H9 (cell line): ENCODE measurements around the gene B3GNT7. TPM values are rescaled to one million over a fixed set of nuclear protein-coding genes. Genes with fewer than 3 reads are reported as not detected.

Experiments
- DNase-seq: peaks from one replicate; pipeline ENCODE4 v3.0.0-alpha.2; 2017
- H2AFZ ChIP-seq: one replicate; pipeline ENCODE4 v1.6.1; 2013; ENCODE audit warnings: mild to moderate bottlenecking, low read length, control low read depth, moderate library complexity
- H2AK5ac ChIP-seq: 2 replicates; pipeline ENCODE4 v1.6.1; 2013; ENCODE audit warnings: low read length, control low read depth, mixed read lengths; ENCODE audit not compliant: insufficient read length
- H2BK120ac ChIP-seq: one replicate; pipeline ENCODE4 v1.6.1; 2013; ENCODE audit warnings: low read depth, mild to moderate bottlenecking, low read length, control low read depth, inconsistent platforms; ENCODE audit not compliant: poor library complexity, severe bottlenecking
- H2BK12ac ChIP-seq: 2 replicates; pipeline ENCODE4 v1.6.1; 2013; ENCODE audit warnings: low read length, control low read depth, mixed read lengths, low read depth; ENCODE audit not compliant: insufficient read length
- H2BK15ac ChIP-seq: 2 replicates; pipeline ENCODE4 v1.6.1; 2013; ENCODE audit warnings: low read depth, low read length, control low read depth
- H2BK20ac ChIP-seq: one replicate; pipeline ENCODE4 v1.6.1; 2013; ENCODE audit warnings: low read depth, mild to moderate bottlenecking, low read length, control low read depth, inconsistent platforms; ENCODE audit not compliant: poor library complexity, severe bottlenecking
- H2BK5ac ChIP-seq: 2 replicates; pipeline ENCODE4 v1.6.1; 2013; ENCODE audit warnings: low read length, control low read depth, mixed read lengths; ENCODE audit not compliant: insufficient read length
- H3K14ac ChIP-seq: 2 replicates; pipeline ENCODE4 v1.6.1; 2013; ENCODE audit warnings: low read length, control low read depth; ENCODE audit not compliant: insufficient read depth
- H3K18ac ChIP-seq: 2 replicates; pipeline ENCODE4 v1.6.1; 2013; ENCODE audit warnings: low read depth, mild to moderate bottlenecking, mixed read lengths, low read length, control low read depth; ENCODE audit not compliant: insufficient read length
- H3K23ac ChIP-seq: 2 replicates; pipeline ENCODE4 v1.6.1; 2013; ENCODE audit warnings: low read length, control low read depth, mixed read lengths, low read depth; ENCODE audit not compliant: insufficient read length
- H3K23me2 ChIP-seq: 2 replicates; pipeline ENCODE4 v1.6.1; 2013; ENCODE audit warnings: low read depth, mild to moderate bottlenecking, mixed read lengths, low read length, control low read depth; ENCODE audit not compliant: insufficient read length, poor library complexity, severe bottlenecking
- H3K27ac ChIP-seq: 2 replicates; pipeline ENCODE4 v1.5.1; 2013; ENCODE audit warnings: low read length, control low read depth, mixed read lengths, low read depth; ENCODE audit not compliant: insufficient read length
- H3K27me3 ChIP-seq: 2 replicates; pipeline ENCODE4 v1.6.1; 2013; ENCODE audit warnings: low read length, control low read depth, inconsistent platforms; ENCODE audit not compliant: insufficient read depth
- H3K4ac ChIP-seq: 2 replicates; pipeline ENCODE4 v1.6.1; 2013; ENCODE audit warnings: low read depth, mild to moderate bottlenecking, control low read depth, inconsistent platforms, low read length, moderate library complexity
- H3K4me1 ChIP-seq: 2 replicates; pipeline ENCODE4 v1.6.1; 2013; ENCODE audit warnings: low read length, control low read depth, inconsistent platforms; ENCODE audit not compliant: insufficient read depth
- H3K4me2 ChIP-seq: 2 replicates; pipeline ENCODE4 v1.6.1; 2013; ENCODE audit warnings: low read length, control low read depth, mixed read lengths; ENCODE audit not compliant: insufficient read length, insufficient read depth
- H3K56ac ChIP-seq: 2 replicates; pipeline ENCODE4 v1.6.1; 2013; ENCODE audit warnings: low read depth, mild to moderate bottlenecking, mixed read lengths, low read length, control low read depth; ENCODE audit not compliant: insufficient read length
- H3K79me1 ChIP-seq: 2 replicates; pipeline ENCODE4 v1.6.1; 2013; ENCODE audit warnings: low read depth, mild to moderate bottlenecking, moderate library complexity, low read length, control low read depth, inconsistent platforms; ENCODE audit not compliant: insufficient read depth, poor library complexity, severe bottlenecking
- H3K79me2 ChIP-seq: 2 replicates; pipeline ENCODE4 v1.6.1; 2013; ENCODE audit warnings: low read length, control low read depth, inconsistent platforms; ENCODE audit not compliant: insufficient read depth
- H3K9ac ChIP-seq: 2 replicates; pipeline ENCODE4 v1.6.1; 2013; ENCODE audit warnings: low read length, control low read depth, mixed read lengths; ENCODE audit not compliant: insufficient read length; ENCODE audit errors: extremely low read depth
- H3K9me3 ChIP-seq: one replicate; pipeline ENCODE4 v1.6.1; 2013; ENCODE audit warnings: low read depth, low read length, inconsistent platforms; ENCODE audit not compliant: control insufficient read depth
- H3T11ph ChIP-seq: one replicate; pipeline ENCODE4 v1.6.1; 2013; ENCODE audit warnings: mild to moderate bottlenecking, low read length, control low read depth, inconsistent platforms
- H4K20me1 ChIP-seq: one replicate; pipeline ENCODE4 v1.6.1; 2013; ENCODE audit not compliant: control insufficient read depth, insufficient read length, insufficient read depth
- H4K5ac ChIP-seq: 2 replicates; pipeline ENCODE4 v1.6.1; 2013; ENCODE audit warnings: low read depth, mild to moderate bottlenecking, mixed read lengths, low read length, control low read depth; ENCODE audit not compliant: insufficient read length
- H4K8ac ChIP-seq: replicated peaks from 2 replicates; pipeline ENCODE4 v1.6.1; 2013; ENCODE audit warnings: low read length, control low read depth, mixed read lengths, low read depth; ENCODE audit not compliant: insufficient read length
- H4K91ac ChIP-seq: 2 replicates; pipeline ENCODE4 v1.6.1; 2013; ENCODE audit warnings: low read depth, mild to moderate bottlenecking, moderate library complexity, mixed read lengths, low read length, control low read depth; ENCODE audit not compliant: insufficient read length
- H3K27ac Mint-ChIP-seq, 3 experiments: 2 replicates in 2 of 3; 3 replicates in 1 of 3; pipeline ENCODE4 v1.8.0; 2020 to 2021; ENCODE audit warnings: mixed read lengths in 3 of 3, mild to moderate bottlenecking in 1 of 3, moderate library complexity in 1 of 3
- H3K27me3 Mint-ChIP-seq: 2 replicates; pipeline ENCODE4 v1.8.0; 2021; ENCODE audit warnings: low read depth, mild to moderate bottlenecking, moderate library complexity, mixed read lengths
- H3K36me3 Mint-ChIP-seq, 3 experiments: 2 replicates in 2 of 3; 3 replicates in 1 of 3; pipeline ENCODE4 v1.8.0; 2020 to 2021; ENCODE audit warnings: low read depth in 3 of 3, mixed read lengths in 3 of 3; ENCODE audit not compliant: insufficient read depth in 1 of 3
- H3K4me1 Mint-ChIP-seq, 2 experiments: 2 replicates each; pipeline ENCODE4 v1.8.0; 2020; ENCODE audit warnings: mixed read lengths in 2 of 2
- H3K4me3 Mint-ChIP-seq, 2 experiments: 2 replicates in 1 of 2; 3 replicates in 1 of 2; pipeline ENCODE4 v1.8.0; 2020 to 2021; ENCODE audit warnings: mild to moderate bottlenecking in 2 of 2, mixed read lengths in 2 of 2, moderate library complexity in 1 of 2
- H3K9me3 Mint-ChIP-seq, 2 experiments: 2 replicates in 1 of 2; 3 replicates in 1 of 2; pipeline ENCODE4 v1.8.0; 2020; ENCODE audit warnings: mild to moderate bottlenecking in 2 of 2, mixed read lengths in 2 of 2, moderate library complexity in 1 of 2
- CTCF ChIP-seq: fragments of 200-600 bp; sonication (generic); conservative IDR thresholded peaks from 3 replicates; pipeline ENCODE4 v1.8.0; 2021; ENCODE audit warnings: antibody characterized with exemption, mild to moderate bottlenecking
- WGBS: extraction: QIAGEN DNeasy Blood & Tissue Kit; methylation state at CpG from one replicate; pipeline ENCODE4 v1.1.7; 2013; ENCODE audit warnings: missing lambda C conversion rate, low lambda C conversion rate, mixed read lengths; ENCODE audit not compliant: insufficient read length; ENCODE audit errors: extremely low coverage; 5-methylcytosine and 5-hydroxymethylcytosine counted together
- total RNA-seq: library from RNA; stranded (reverse); gene quantifications from 2 replicates; pipeline ENCODE4 v1.2.1, GENCODE V29; 2021

The B3GNT7 gene
- total RNA-seq, 1 experiment from 2014 or later = 42.2 TPM

GRCh38 chr2:231394211-231395141, 1.0 kb upstream of the B3GNT7 start:
- H3K56ac ChIP-seq = no peak overlapping the region
- H3K4ac ChIP-seq = no peak overlapping the region
- H4K5ac ChIP-seq = no peak overlapping the region
- H3K79me1 ChIP-seq = no peaks in the 10 kb centered on the region
- H3K79me2 ChIP-seq = no peaks in the 10 kb centered on the region; the same call in 1 of the 2 replicates
- Mint-ChIP-seq H3K36me3 (peaks cover 8 to 15% (median 9%) of the 10 kb centered on the region in 3 experiments; a peak in 6 of 7 replicates), H3K27ac (peak overlapping the region in 1 of 3 experiments; percentile 61; a peak in 1 of 7 replicates), H3K4me3 (peak overlapping the region; percentile 58 to 80), H3K9me3 (no peaks in the 10 kb centered on the region; a peak in 1 of 5 replicates), H3K4me1 (peaks cover 41 to 42% of the 10 kb centered on the region in 2 experiments), H3K27me3 (peaks cover 3% of the 10 kb centered on the region; the same call in 1 of the 2 replicates)
- no peak overlapping the region for H2BK5ac ChIP-seq
- H3K4me2 ChIP-seq = peak overlapping the region; percentile 32
- H3K9ac ChIP-seq = no peak overlapping the region
- H3K27me3 ChIP-seq = no peaks in the 10 kb centered on the region
- no peak overlapping the region for H2BK20ac ChIP-seq
- H3T11ph ChIP-seq = no peak overlapping the region
- H4K20me1 ChIP-seq = no peaks in the 10 kb centered on the region
- no peaks in the 10 kb centered on the region; the same call in 1 of the 2 replicates for H3K4me1 ChIP-seq
- no peak overlapping the region for H3K27ac ChIP-seq
- H3K18ac ChIP-seq = no peak overlapping the region
- no CpG with 5 or more reads among the region's 13 CpGs for WGBS
- no peaks in the 10 kb centered on the region for H3K9me3 ChIP-seq
- no peak overlapping the region for H4K91ac ChIP-seq
- peak; percentile 83 for DNase-seq
- no peak overlapping the region for H2BK12ac ChIP-seq
- peaks cover 9% of the 10 kb centered on the region for H3K23me2 ChIP-seq
- no peak overlapping the region for H2AFZ ChIP-seq
- no peak overlapping the region for H2AK5ac ChIP-seq
- H2BK120ac ChIP-seq = no peak overlapping the region
- no peak overlapping the region for H2BK15ac ChIP-seq
- no peak overlapping the region for H4K8ac ChIP-seq
- H3K23ac ChIP-seq = no peak overlapping the region
- no peak overlapping the region for H3K14ac ChIP-seq
- TF ChIP-seq CTCF = peak; percentile 68
